ENCODE measurements around the gene BAZ2B.

GRCh38 chr2:159402790-159403189 lies 213.6 kb downstream of the BAZ2B start:
- TF ChIP-seq CTCF (IDR thresholded peaks at IDR 0.05): no peak
- no peak for TF ChIP-seq POLR2A (IDR thresholded peaks at IDR 0.05)

All from lower leg skin (tissue), 3 donors.